Neuronal stem cell (in vitro differentiated cells): ENCODE measurements around the gene ABHD14A.
"Not testable (repeated sequence)": the region's sequence is repeated elsewhere in the genome, so short reads cannot be mapped to it uniquely, and the experiment has no call there.

ENCODE experiments used
- DNase-seq: peaks from one replicate; pipeline ENCODE4 v3.0.0-alpha.2; 2013; ENCODE audit warnings: low spot score
- H2AFZ ChIP-seq: one replicate; pipeline ENCODE4 v1.6.1; 2013; ENCODE audit warnings: mild to moderate bottlenecking, low read length, inconsistent platforms
- H2AK5ac ChIP-seq: 2 replicates; pipeline ENCODE4 v1.6.1; 2013; ENCODE audit warnings: low read depth, mild to moderate bottlenecking, inconsistent platforms, low read length, moderate library complexity, mixed read lengths
- H2BK120ac ChIP-seq: 2 replicates; pipeline ENCODE4 v1.6.1; 2013; ENCODE audit warnings: low read depth, mild to moderate bottlenecking, inconsistent platforms, low read length, moderate library complexity, mixed read lengths
- H2BK12ac ChIP-seq: one replicate; pipeline ENCODE4 v1.6.1; 2013; ENCODE audit warnings: low read length, inconsistent platforms
- H2BK15ac ChIP-seq: 2 replicates; pipeline ENCODE4 v1.6.1; 2013; ENCODE audit warnings: mild to moderate bottlenecking, low read length, inconsistent platforms, mixed read lengths
- H2BK5ac ChIP-seq: one replicate; pipeline ENCODE4 v1.6.1; 2013; ENCODE audit warnings: inconsistent platforms, mild to moderate bottlenecking, low read length, moderate library complexity
- H3K14ac ChIP-seq: one replicate; pipeline ENCODE4 v1.6.1; 2013; ENCODE audit warnings: low read length, inconsistent platforms
- H3K18ac ChIP-seq: 2 replicates; pipeline ENCODE4 v1.6.1; 2013; ENCODE audit warnings: low read length, inconsistent platforms
- H3K23ac ChIP-seq: 2 replicates; pipeline ENCODE4 v1.6.1; 2013; ENCODE audit warnings: low read depth, mild to moderate bottlenecking, mixed read lengths, low read length, inconsistent platforms; ENCODE audit not compliant: poor library complexity
- H3K27ac ChIP-seq: replicated peaks from 3 replicates; pipeline ENCODE4 v1.5.1; 2013; ENCODE audit warnings: low read length, inconsistent platforms
- H3K27me3 ChIP-seq, 3 experiments: 2 replicates each; pipeline ENCODE4 v1.6.1; 2013; ENCODE audit warnings: low read length in 3 of 3, mild to moderate bottlenecking in 2 of 3, inconsistent platforms in 1 of 3, low read depth in 1 of 3, mixed read lengths in 1 of 3, moderate library complexity in 1 of 3; ENCODE audit not compliant: control insufficient read depth in 3 of 3, insufficient read depth in 3 of 3
- H3K36me3 ChIP-seq, 2 donors: replicated peaks in 1 of 2; 2 replicates each; pipeline ENCODE4 v1.6.1; 2013; ENCODE audit warnings: low read length in 2 of 2; ENCODE audit not compliant: control insufficient read depth in 2 of 2, insufficient read depth in 2 of 2
- H3K4ac ChIP-seq: 2 replicates; pipeline ENCODE4 v1.6.1; 2013; ENCODE audit warnings: inconsistent platforms, mild to moderate bottlenecking, low read length, moderate library complexity
- H3K4me1 ChIP-seq, 2 donors: 1 replicate in 1 of 2; 2 replicates in 1 of 2; pipeline ENCODE4 v1.6.1; 2013; ENCODE audit warnings: low read length in 2 of 2, low read depth in 1 of 2; ENCODE audit not compliant: control insufficient read depth in 2 of 2, insufficient read depth in 1 of 2
- H3K4me2 ChIP-seq: one replicate; pipeline ENCODE4 v1.6.1; 2013; ENCODE audit warnings: mild to moderate bottlenecking, low read length, inconsistent platforms; ENCODE audit not compliant: insufficient read depth, poor library complexity, severe bottlenecking
- H3K4me3 ChIP-seq, 2 donors: 2 replicates each; pipeline ENCODE4 v1.5.1; 2013; ENCODE audit warnings: low read length in 2 of 2, mild to moderate bottlenecking in 2 of 2, inconsistent platforms in 1 of 2, moderate library complexity in 1 of 2
- H3K79me1 ChIP-seq: one replicate; pipeline ENCODE4 v1.6.1; 2013; ENCODE audit warnings: low read depth, mild to moderate bottlenecking, inconsistent platforms, low read length, moderate library complexity
- H3K9ac ChIP-seq: one replicate; pipeline ENCODE4 v1.6.1; 2013; ENCODE audit warnings: mild to moderate bottlenecking, low read depth, low read length, inconsistent platforms; ENCODE audit not compliant: poor library complexity
- H3K9me3 ChIP-seq, 2 donors: replicated peaks in 1 of 2; 2 replicates each; pipeline versions ENCODE3 to v1.6.1; 2013; ENCODE audit warnings: low read length in 2 of 2, mild to moderate bottlenecking in 2 of 2, inconsistent platforms in 1 of 2, low read depth in 1 of 2, mixed read lengths in 1 of 2, moderate library complexity in 1 of 2; ENCODE audit not compliant: control insufficient read depth in 2 of 2, insufficient read depth in 1 of 2
- H4K8ac ChIP-seq: one replicate; pipeline ENCODE4 v1.6.1; 2013; ENCODE audit warnings: low read depth, mild to moderate bottlenecking, inconsistent platforms, low read length, moderate library complexity
- H4K91ac ChIP-seq: one replicate; pipeline ENCODE4 v1.6.1; 2013; ENCODE audit warnings: low read length, low read depth, mild to moderate bottlenecking, inconsistent platforms; ENCODE audit not compliant: poor library complexity
- WGBS, 2 donors: extraction: QIAGEN DNeasy Blood & Tissue Kit; methylation state at CpG; one replicate each; pipeline ENCODE4 v1.1.7; 2013; ENCODE audit warnings: missing lambda C conversion rate in 2 of 2, mixed read lengths in 1 of 2; ENCODE audit not compliant: insufficient read length in 2 of 2, insufficient replicate concordance in 1 of 2; ENCODE audit errors: extremely low coverage in 2 of 2; 5-methylcytosine and 5-hydroxymethylcytosine counted together

The ABHD14A gene

DNA sequence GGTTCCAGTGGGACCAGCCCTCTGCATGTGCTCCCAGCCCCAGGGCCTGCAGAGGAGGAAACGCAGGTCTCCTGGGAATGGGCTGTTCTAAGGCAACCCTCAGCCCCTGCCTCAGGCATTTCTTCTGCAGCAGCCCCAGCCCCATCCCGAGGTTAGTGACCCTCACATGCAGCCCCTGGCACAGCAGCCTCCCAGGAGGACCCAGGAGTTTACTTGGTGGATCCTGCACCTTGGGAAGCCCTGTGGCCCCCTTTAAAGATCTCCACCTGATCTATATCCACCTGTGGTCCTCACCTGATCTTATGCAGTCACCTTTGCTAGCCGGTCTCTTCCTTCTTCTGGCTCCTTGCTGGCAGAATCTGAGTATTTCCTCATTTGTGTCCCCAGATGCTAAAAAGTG, 45.9 kb upstream of the ABHD14A start:
- H2BK120ac ChIP-seq, H3K18ac ChIP-seq, H3K9me3 ChIP-seq, H3K4me1 ChIP-seq, H3K14ac ChIP-seq, H3K27me3 ChIP-seq, H3K27ac ChIP-seq, H3K4me2 ChIP-seq, H2AFZ ChIP-seq, H3K9ac ChIP-seq, H3K23ac ChIP-seq, H2BK12ac ChIP-seq, H4K91ac ChIP-seq, H3K79me1 ChIP-seq, H3K4me3 ChIP-seq, H2AK5ac ChIP-seq, H2BK15ac ChIP-seq, DNase-seq, H3K4ac ChIP-seq, H2BK5ac ChIP-seq, H4K8ac ChIP-seq: not testable (repeated sequence)
- peaks cover 19 to 25% of the 10 kb centered on the region in 2 donors for H3K36me3 ChIP-seq
- no CpG with 5 or more reads among the region's 3 CpGs for WGBS, 2 donors

- Histone ChIP-seq H4K8ac (no peak overlapping the region), H3K79me1 (peaks cover 3% of the 10 kb centered on the region), H3K4me3 (peak overlapping the region in 1 of 2 donors; percentile 49), H3K27ac (no peak overlapping the region), H3K9ac (no peak overlapping the region), H3K14ac (no peak overlapping the region), H3K9me3 (no peaks in the 10 kb centered on the region), H2BK120ac (no peak overlapping the region), H4K91ac (no peak overlapping the region), H2BK5ac (no peak overlapping the region), H3K4ac (no peak overlapping the region), H2BK12ac (no peak overlapping the region), H3K27me3 (no peaks in the 10 kb centered on the region), H3K4me1 (no peaks in the 10 kb centered on the region), H2AK5ac (no peak overlapping the region), H3K36me3 (peaks cover 25 to 30% of the 10 kb centered on the region in 2 donors), H3K23ac (peak overlapping the region; percentile 25), H2BK15ac (no peak overlapping the region), H3K18ac (no peak overlapping the region), H3K4me2 (no peak overlapping the region), H2AFZ (no peak overlapping the region)
- DNase-seq, result no peak
- WGBS, 2 donors, result no CpG with 5 or more reads among the region's 5 CpGs
Measured at GRCh38 chr3:51929420-51930003, 45.4 kb upstream of the ABHD14A start.

- no CpG with 5 or more reads among the region's 1 CpG for WGBS, 2 donors
- H3K36me3 ChIP-seq, result peaks cover 31 to 39% of the 10 kb centered on the region in 2 donors
- H2BK120ac ChIP-seq, result no peak overlapping the region
- H3K23ac ChIP-seq, result no peak overlapping the region
- no peak overlapping the region for H2AFZ ChIP-seq
- no peak overlapping the region for H3K4me2 ChIP-seq
- H3K27ac ChIP-seq, result no peak overlapping the region
- no peak overlapping the region for H3K18ac ChIP-seq
- H3K79me1 ChIP-seq, result peaks cover 3% of the 10 kb centered on the region
- no peak overlapping the region for H3K4me3 ChIP-seq
- no peak overlapping the region for H3K9ac ChIP-seq
- no peak overlapping the region for H3K4ac ChIP-seq
- H3K4me1 ChIP-seq, result no peaks in the 10 kb centered on the region
- DNase-seq, result no peak
- H3K14ac ChIP-seq, result no peak overlapping the region
- no peak overlapping the region for H2BK12ac ChIP-seq
- no peaks in the 10 kb centered on the region for H3K9me3 ChIP-seq
- H4K91ac ChIP-seq, result no peak overlapping the region
- no peak overlapping the region for H2BK15ac ChIP-seq
- H3K27me3 ChIP-seq, result no peaks in the 10 kb centered on the region
- no peak overlapping the region for H4K8ac ChIP-seq
- H2BK5ac ChIP-seq, result no peak overlapping the region
- no peak overlapping the region for H2AK5ac ChIP-seq
Measured at GRCh38 chr3:51930439-51930838, 44.4 kb upstream of the ABHD14A start.

- H2BK120ac ChIP-seq, result no peak overlapping the region
- peaks cover 39 to 52% of the 10 kb centered on the region in 2 donors for H3K36me3 ChIP-seq
- peaks cover 3% of the 10 kb centered on the region for H3K79me1 ChIP-seq
- H2BK15ac ChIP-seq, result no peak overlapping the region
- H3K9me3 ChIP-seq, result no peaks in the 10 kb centered on the region
- no peaks in the 10 kb centered on the region for H3K4me1 ChIP-seq
- no peak overlapping the region for H3K9ac ChIP-seq
- H3K4ac ChIP-seq, result no peak overlapping the region
- no peak overlapping the region for H3K27ac ChIP-seq
- no peaks in the 10 kb centered on the region for H3K27me3 ChIP-seq
- DNase-seq, result no peak
- no peak overlapping the region for H4K91ac ChIP-seq
- no peak overlapping the region for H2BK5ac ChIP-seq
- no peak overlapping the region for H2AFZ ChIP-seq
- WGBS, 2 donors, result no CpG with 5 or more reads among the region's 6 CpGs
- no peak overlapping the region for H2AK5ac ChIP-seq
- no peak overlapping the region for H3K14ac ChIP-seq
- H3K18ac ChIP-seq, result no peak overlapping the region
- H3K4me3 ChIP-seq, result no peak overlapping the region
- H2BK12ac ChIP-seq, result no peak overlapping the region
- H4K8ac ChIP-seq, result no peak overlapping the region
- no peak overlapping the region for H3K23ac ChIP-seq
- no peak overlapping the region for H3K4me2 ChIP-seq
Measured at GRCh38 chr3:51931756-51932155, 43.1 kb upstream of the ABHD14A start.
